Epithelial cell of proximal tubule (primary cell): ENCODE measurements around the gene NCKAP5. TPM values are rescaled to one million over a fixed set of nuclear protein-coding genes. Genes with fewer than 3 reads are reported as not detected.

Experiments
- DNase-seq: peaks from one replicate; pipeline ENCODE4 v3.0.0-alpha.2; 2011; ENCODE audit warnings: low read depth
- H3K4me3 ChIP-seq: 2 replicates; pipeline ENCODE4 v1.5.1; 2011; ENCODE audit warnings: low read depth, mild to moderate bottlenecking, low read length
- CTCF ChIP-seq: conservative IDR thresholded peaks from 2 replicates; pipeline ENCODE4 v1.5.1; 2012; ENCODE audit warnings: low read depth, mild to moderate bottlenecking, low read length
- total RNA-seq: library from RNA; depleted of rRNA; stranded (reverse); fragments of >200 nt; gene quantifications from 2 replicates; pipeline ENCODE4 v1.2.3, GENCODE V29; 2015

Gene NCKAP5
- total RNA-seq, 1 donor from 2014 or later, result 0.69 TPM

GRCh38 chr2:132943829-132944228 is 624.4 kb downstream of the NCKAP5 start:
- no peak for TF ChIP-seq CTCF
- no peak for DNase-seq
- H3K4me3 ChIP-seq, result no peak overlapping the region

GRCh38 chr2:132941296-132942020 is 626.8 kb downstream of the NCKAP5 start:
- H3K4me3 ChIP-seq, result no peak overlapping the region
- no peak for DNase-seq
- TF ChIP-seq CTCF, result no peak

GRCh38 chr2:132937629-132938028 is 630.6 kb downstream of the NCKAP5 start:
- TF ChIP-seq CTCF, result no peak
- DNase-seq, result no peak

GRCh38 chr2:132936791-132937190 is 631.5 kb downstream of the NCKAP5 start:
- H3K4me3 ChIP-seq, result no peak overlapping the region
- DNase-seq, result no peak
- no peak for TF ChIP-seq CTCF

More at GRCh38 chr2:132937629-132938028, 630.6 kb downstream of the NCKAP5 start:
- H3K4me3 ChIP-seq, result no peak overlapping the region

GRCh38 chr2:132936261-132936660 is 632.0 kb downstream of the NCKAP5 start:
- no peak for DNase-seq
- no peak overlapping the region for H3K4me3 ChIP-seq
- TF ChIP-seq CTCF, result no peak

GRCh38 chr2:132929786-132930185 is 638.5 kb downstream of the NCKAP5 start:
- TF ChIP-seq CTCF, result no peak
- no peak overlapping the region for H3K4me3 ChIP-seq
- no peak for DNase-seq

GRCh38 chr2:132923787-132924186 is 644.5 kb downstream of the NCKAP5 start:
- no peak for DNase-seq
- no peak overlapping the region for H3K4me3 ChIP-seq
- TF ChIP-seq CTCF, result no peak
